Mammary epithelial cell (primary cell): ENCODE measurements around the gene SCNN1G.

Source experiments
- CTCF ChIP-seq, 2 donors: IDR thresholded peaks in 1 of 2; conservative IDR thresholded peaks in 1 of 2; 2 replicates each; pipeline ENCODE4 v1.5.1; 2011 to 2012; ENCODE audit warnings: inconsistent platforms in 2 of 2, low read length in 2 of 2, mild to moderate bottlenecking in 2 of 2, control low read depth in 1 of 2, low read depth in 1 of 2; ENCODE audit not compliant: insufficient read depth in 1 of 2; ENCODE audit errors: extremely low read depth in 1 of 2
- EZH2 ChIP-seq: IDR thresholded peaks from 2 replicates; pipeline ENCODE4 v1.6.1; 2012; ENCODE audit warnings: low read length, inconsistent platforms, borderline replicate concordance

- TF ChIP-seq EZH2 = no peak
- no peak for TF ChIP-seq CTCF (conservative IDR thresholded peaks at IDR 0.05 in 1 of 2, IDR thresholded peaks at IDR 0.05 in 1 of 2; ENCODE audit: extremely low read depth in 1 of 2, insufficient read depth in 1 of 2, low read depth in 1 of 2, low read length in 2 of 2)
Observed at GRCh38 chr16:23145608-23146007, 36.9 kb upstream of the SCNN1G start.
